RWPE2 (cell line): Measurements from ENCODE around the gene RHPN2.
A peak's percentile ranks its signal among the peaks of the same experiment; 100 is the strongest.
"Not testable (repeated sequence)": the region's sequence is repeated elsewhere in the genome, so short reads cannot be mapped to it uniquely, and the experiment has no call there.

Experiments used
- ATAC-seq: fragments of 200-7000 bp; cut with Tn5 transposase; 3 replicates; pipeline ENCODE4 v1.9.1; 2021; ENCODE audit warnings: low read depth
- DNase-seq: peaks from one replicate; pipeline ENCODE4 v3.0.0-alpha.2; 2020; ENCODE audit warnings: low spot score
- H3K27ac ChIP-seq: fragments of 450-650 bp; 2 replicates; pipeline ENCODE4 v1.5.1; 2017; ENCODE audit warnings: mild to moderate bottlenecking; ENCODE audit not compliant: poor library complexity, severe bottlenecking
- H3K27me3 ChIP-seq: fragments of 250-450 bp; sonication (Bioruptor Pico); 2 replicates; pipeline ENCODE4 v1.5.1; 2021; ENCODE audit warnings: mild to moderate bottlenecking, moderate library complexity; ENCODE audit not compliant: insufficient read depth, poor library complexity, severe bottlenecking
- H3K36me3 ChIP-seq: fragments of 250-450 bp; sonication (Bioruptor Pico); 2 replicates; pipeline ENCODE4 v1.5.1; 2020; ENCODE audit warnings: low read depth, mild to moderate bottlenecking, moderate library complexity
- H3K4me1 ChIP-seq: fragments of 250-450 bp; sonication (Bioruptor Pico); 2 replicates; pipeline ENCODE4 v1.5.1; 2021; ENCODE audit warnings: mild to moderate bottlenecking, moderate library complexity; ENCODE audit not compliant: insufficient read depth, poor library complexity, severe bottlenecking
- H3K4me3 ChIP-seq: fragments of 250-450 bp; sonication (Bioruptor Pico); 2 replicates; pipeline ENCODE4 v1.5.1; 2021; ENCODE audit warnings: mild to moderate bottlenecking, moderate library complexity; ENCODE audit not compliant: severe bottlenecking
- H3K9me3 ChIP-seq: fragments of 250-450 bp; sonication (Bioruptor Pico); 2 replicates; pipeline ENCODE4 v1.5.1; 2021; ENCODE audit warnings: mild to moderate bottlenecking, moderate library complexity; ENCODE audit not compliant: severe bottlenecking
- TF ChIP-seq, protein P1 (sequence below): fragments of 450-650 bp; IDR thresholded peaks from one replicate; pipeline ENCODE4 v1.5.1; 2017; ENCODE audit warnings: mild to moderate bottlenecking, moderate library complexity; ENCODE audit not compliant: poor library complexity, severe bottlenecking

The RHPN2 gene

DNA sequence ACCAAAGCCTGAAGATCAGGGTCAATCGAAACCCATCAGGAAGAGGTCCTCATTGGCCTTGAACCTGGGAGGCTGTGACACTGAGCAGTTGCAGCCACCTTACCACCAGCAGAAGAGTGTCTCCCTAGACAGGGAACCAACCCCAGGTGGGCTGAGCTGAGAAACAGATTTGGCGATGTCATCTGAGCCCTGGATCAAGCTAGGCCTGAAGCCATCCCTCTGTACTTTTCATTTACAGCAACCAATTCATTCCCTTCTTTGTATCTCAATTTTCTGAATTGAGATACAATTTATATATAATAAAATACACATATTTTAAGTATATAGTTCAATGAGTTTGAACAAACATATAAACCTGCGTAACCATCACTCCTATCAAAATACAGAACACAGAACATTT is 14.6 kb downstream of the RHPN2 start:
- TF ChIP-seq, protein P1, sequence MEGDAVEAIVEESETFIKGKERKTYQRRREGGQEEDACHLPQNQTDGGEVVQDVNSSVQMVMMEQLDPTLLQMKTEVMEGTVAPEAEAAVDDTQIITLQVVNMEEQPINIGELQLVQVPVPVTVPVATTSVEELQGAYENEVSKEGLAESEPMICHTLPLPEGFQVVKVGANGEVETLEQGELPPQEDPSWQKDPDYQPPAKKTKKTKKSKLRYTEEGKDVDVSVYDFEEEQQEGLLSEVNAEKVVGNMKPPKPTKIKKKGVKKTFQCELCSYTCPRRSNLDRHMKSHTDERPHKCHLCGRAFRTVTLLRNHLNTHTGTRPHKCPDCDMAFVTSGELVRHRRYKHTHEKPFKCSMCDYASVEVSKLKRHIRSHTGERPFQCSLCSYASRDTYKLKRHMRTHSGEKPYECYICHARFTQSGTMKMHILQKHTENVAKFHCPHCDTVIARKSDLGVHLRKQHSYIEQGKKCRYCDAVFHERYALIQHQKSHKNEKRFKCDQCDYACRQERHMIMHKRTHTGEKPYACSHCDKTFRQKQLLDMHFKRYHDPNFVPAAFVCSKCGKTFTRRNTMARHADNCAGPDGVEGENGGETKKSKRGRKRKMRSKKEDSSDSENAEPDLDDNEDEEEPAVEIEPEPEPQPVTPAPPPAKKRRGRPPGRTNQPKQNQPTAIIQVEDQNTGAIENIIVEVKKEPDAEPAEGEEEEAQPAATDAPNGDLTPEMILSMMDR: no peak
- ATAC-seq (no peak), DNase-seq (no peak)
- peak overlapping the region; percentile 79 for H3K27ac ChIP-seq
- no peaks in the 10 kb centered on the region for H3K9me3 ChIP-seq
- no peak overlapping the region for H3K4me3 ChIP-seq
- peaks cover 48% of the 10 kb centered on the region for H3K4me1 ChIP-seq
- H3K36me3 ChIP-seq: peaks cover 3% of the 10 kb centered on the region; the same call in 1 of the 2 replicates
- no peaks in the 10 kb centered on the region for H3K27me3 ChIP-seq

- H3K4me3 ChIP-seq: no peak overlapping the region
- DNase-seq: no peak
- TF ChIP-seq, protein P1: no peak
- H3K27ac ChIP-seq: peak overlapping the region; percentile 79
- peaks cover 3% of the 10 kb centered on the region; the same call in 1 of the 2 replicates for H3K36me3 ChIP-seq
- no peaks in the 10 kb centered on the region for H3K27me3 ChIP-seq
- peaks cover 40% of the 10 kb centered on the region for H3K4me1 ChIP-seq
- no peaks in the 10 kb centered on the region for H3K9me3 ChIP-seq
- ATAC-seq: peak; percentile 40
Observed at GRCh38 chr19:33048806-33049676, 15.6 kb downstream of the RHPN2 start.

- ATAC-seq (peak; percentile 99), DNase-seq (peak; percentile 98)
- no peaks in the 10 kb centered on the region for H3K27me3 ChIP-seq
- H3K4me3 ChIP-seq: no peak overlapping the region
- peaks cover 37% of the 10 kb centered on the region for H3K4me1 ChIP-seq
- H3K36me3 ChIP-seq: 0 out of 2 replicates have a peak, but pooled peaks cover 3% of the 10 kb centered on the region
- H3K9me3 ChIP-seq: no peaks in the 10 kb centered on the region
- peak overlapping the region; percentile 79 for H3K27ac ChIP-seq
- TF ChIP-seq, protein P1: no peak
Observed at GRCh38 chr19:33047422-33047821, 17.3 kb downstream of the RHPN2 start.

- H3K9me3 ChIP-seq, H3K4me3 ChIP-seq, H3K36me3 ChIP-seq, DNase-seq, H3K27me3 ChIP-seq: not testable (repeated sequence)
- ATAC-seq: peak; percentile 15; the same call in 2 of the 3 replicates
- Histone ChIP-seq H3K4me1 (peaks cover 27% of the 10 kb centered on the region), H3K27ac (peak overlapping the region; percentile 87)
Observed at GRCh38 chr19:33041828-33042160, 22.9 kb downstream of the RHPN2 start.

- H3K36me3 ChIP-seq: no peaks in the 10 kb centered on the region
- peaks cover 24% of the 10 kb centered on the region for H3K4me1 ChIP-seq
- H3K9me3 ChIP-seq: no peaks in the 10 kb centered on the region
- TF ChIP-seq, protein P1: no peak
- H3K4me3 ChIP-seq: no peak overlapping the region
- peak overlapping the region; percentile 87 for H3K27ac ChIP-seq
- peak; percentile 90 for ATAC-seq
- no peaks in the 10 kb centered on the region for H3K27me3 ChIP-seq
- DNase-seq: no peak
Observed at GRCh38 chr19:33040994-33041827, 23.5 kb downstream of the RHPN2 start.
